HFFc6 (cell line): ENCODE data around the gene PHYKPL. TPM values are rescaled to one million over a fixed set of nuclear protein-coding genes. Genes with fewer than 3 reads are reported as not detected.

Experiments
- DNase-seq: peaks from one replicate; pipeline ENCODE4 v3.0.0-alpha.2; 2018
- H3K27ac Mint-ChIP-seq: 2 replicates; pipeline ENCODE4 v1.8.0; 2020; ENCODE audit warnings: mild to moderate bottlenecking, mixed read lengths
- H3K27me3 Mint-ChIP-seq: 2 replicates; pipeline ENCODE4 v1.8.0; 2021; ENCODE audit warnings: mild to moderate bottlenecking, moderate library complexity, mixed read lengths; ENCODE audit not compliant: insufficient read depth
- H3K36me3 Mint-ChIP-seq: 2 replicates; pipeline ENCODE4 v1.8.0; 2021; ENCODE audit warnings: low read depth, mixed read lengths
- H3K4me1 Mint-ChIP-seq: 2 replicates; pipeline ENCODE4 v1.8.0; 2020; ENCODE audit warnings: low read depth, mixed read lengths
- H3K4me3 Mint-ChIP-seq: 2 replicates; pipeline ENCODE4 v1.8.0; 2020; ENCODE audit warnings: mild to moderate bottlenecking, moderate library complexity, mixed read lengths
- H3K9me3 Mint-ChIP-seq: 2 replicates; pipeline ENCODE4 v1.8.0; 2020; ENCODE audit warnings: mild to moderate bottlenecking, mixed read lengths
- CTCF ChIP-seq: fragments of 200-600 bp; sonication (generic); IDR thresholded peaks from 2 replicates; pipeline ENCODE4 v1.5.0; 2021; ENCODE audit warnings: antibody characterized with exemption, mild to moderate bottlenecking
- total RNA-seq, 6 experiments: library from RNA; stranded (reverse); fragmentation: NEBNext Ultra II Directional; extraction: Animal tissue kit (Norgen Biotek cat#: 25700); gene quantifications; 2 replicates in 1 of 6; 3 replicates in 5 of 6; pipeline ENCODE4 v1.2.3, GENCODE V29; 2021

The PHYKPL gene
- total RNA-seq, 6 experiments from 2014 or later, result 18.7 to 25.6 (median 23.9) TPM

- Mint-ChIP-seq H3K9me3 (no peaks in the 10 kb centered on the region), H3K36me3 (peaks cover 41% of the 10 kb centered on the region), H3K27ac (no peak overlapping the region), H3K4me1 (peaks cover 26% of the 10 kb centered on the region), H3K27me3 (peaks cover 17% of the 10 kb centered on the region), H3K4me3 (no peak overlapping the region)
- TF ChIP-seq CTCF, result no peak
- DNase-seq, result no peak
Measured at GRCh38 chr5:178210686-178211085, 21.9 kb downstream of the PHYKPL start.

GRCh38 chr5:178210073-178210535 is 22.5 kb downstream of the PHYKPL start:
- H3K27ac Mint-ChIP-seq, result no peak overlapping the region
- H3K4me3 Mint-ChIP-seq, result no peak overlapping the region; the same call in 1 of the 2 replicates
- peaks cover 44% of the 10 kb centered on the region for H3K36me3 Mint-ChIP-seq
- peaks cover 26% of the 10 kb centered on the region for H3K4me1 Mint-ChIP-seq
- H3K9me3 Mint-ChIP-seq, result no peaks in the 10 kb centered on the region
- no peak for DNase-seq
- no peak for TF ChIP-seq CTCF
- H3K27me3 Mint-ChIP-seq, result peaks cover 17% of the 10 kb centered on the region

GRCh38 chr5:178209334-178210072 is 23.1 kb downstream of the PHYKPL start:
- no peak for TF ChIP-seq CTCF
- peaks cover 17% of the 10 kb centered on the region for H3K27me3 Mint-ChIP-seq
- H3K36me3 Mint-ChIP-seq, result peaks cover 44% of the 10 kb centered on the region
- H3K27ac Mint-ChIP-seq, result 0 out of 2 replicates have a peak overlapping the region, but pooled peaks have one; percentile 24
- DNase-seq, result no peak
- H3K9me3 Mint-ChIP-seq, result peaks cover under 1% of the 10 kb centered on the region; the same call in 1 of the 2 replicates
- H3K4me1 Mint-ChIP-seq, result peaks cover 26% of the 10 kb centered on the region
- H3K4me3 Mint-ChIP-seq, result no peak overlapping the region

GRCh38 chr5:178208540-178209227 is 23.9 kb downstream of the PHYKPL start:
- no peak for DNase-seq
- peaks cover 26% of the 10 kb centered on the region for H3K4me1 Mint-ChIP-seq
- peaks cover 4% of the 10 kb centered on the region for H3K9me3 Mint-ChIP-seq
- H3K27ac Mint-ChIP-seq, result no peak overlapping the region
- H3K36me3 Mint-ChIP-seq, result peaks cover 38% of the 10 kb centered on the region
- TF ChIP-seq CTCF, result peak; percentile 63
- H3K4me3 Mint-ChIP-seq, result no peak overlapping the region
- peaks cover 18% of the 10 kb centered on the region for H3K27me3 Mint-ChIP-seq

- Mint-ChIP-seq H3K36me3 (peaks cover 34% of the 10 kb centered on the region), H3K27me3 (peaks cover 18% of the 10 kb centered on the region), H3K9me3 (peaks cover 4% of the 10 kb centered on the region), H3K27ac (peak overlapping the region; percentile 51), H3K4me3 (no peak overlapping the region), H3K4me1 (peaks cover 26% of the 10 kb centered on the region)
- DNase-seq, result no peak
- TF ChIP-seq CTCF, result no peak
Measured at GRCh38 chr5:178207917-178208280, 24.7 kb downstream of the PHYKPL start.
